Measurements from ENCODE around the gene INAFM2.

The INAFM2 gene

GRCh38 chr15:40287505-40287904 lies 36.0 kb upstream of the INAFM2 start:
- no peak for DNase-seq (ENCODE audit: low read depth in 2 of 2, low spot score in 1 of 2)

- no peak for DNase-seq (ENCODE audit: low read depth in 2 of 2, low spot score in 1 of 2)
Observed at GRCh38 chr15:40287968-40288367, 35.5 kb upstream of the INAFM2 start.

GRCh38 chr15:40289140-40289775 lies 34.2 kb upstream of the INAFM2 start:
- DNase-seq (ENCODE audit: low read depth in 2 of 2, low spot score in 1 of 2), result no peak

- DNase-seq (ENCODE audit: low read depth in 2 of 2, low spot score in 1 of 2), result no peak
Observed at GRCh38 chr15:40290545-40290917, 33.0 kb upstream of the INAFM2 start.

- no peak for DNase-seq (ENCODE audit: low read depth in 2 of 2, low spot score in 1 of 2)
Observed at GRCh38 chr15:40290918-40291574, 32.4 kb upstream of the INAFM2 start.

- DNase-seq (ENCODE audit: low read depth in 2 of 2, low spot score in 1 of 2), result no peak
Observed at GRCh38 chr15:40292246-40292645, 31.2 kb upstream of the INAFM2 start.

- no peak for DNase-seq (ENCODE audit: low read depth in 2 of 2, low spot score in 1 of 2)
Observed at GRCh38 chr15:40293006-40293405, 30.5 kb upstream of the INAFM2 start.

GRCh38 chr15:40293905-40294895 lies 29.3 kb upstream of the INAFM2 start:
- no peak for DNase-seq (ENCODE audit: low read depth in 2 of 2, low spot score in 1 of 2)

GRCh38 chr15:40295297-40295696 lies 28.2 kb upstream of the INAFM2 start:
- no peak for DNase-seq (ENCODE audit: low read depth in 2 of 2, low spot score in 1 of 2)

- no peak for DNase-seq (ENCODE audit: low read depth in 2 of 2, low spot score in 1 of 2)
Observed at GRCh38 chr15:40295877-40296560, 27.5 kb upstream of the INAFM2 start.

GRCh38 chr15:40296561-40297230 lies 26.8 kb upstream of the INAFM2 start:
- DNase-seq (ENCODE audit: low read depth in 2 of 2, low spot score in 1 of 2), result no peak

GRCh38 chr15:40297356-40297755 lies 26.1 kb upstream of the INAFM2 start:
- no peak for DNase-seq (ENCODE audit: low read depth in 2 of 2, low spot score in 1 of 2)

- no peak for DNase-seq (ENCODE audit: low read depth in 2 of 2, low spot score in 1 of 2)
Observed at GRCh38 chr15:40298216-40298935, 25.1 kb upstream of the INAFM2 start.

GRCh38 chr15:40300367-40300766 lies 23.1 kb upstream of the INAFM2 start:
- no peak for DNase-seq (ENCODE audit: low read depth in 2 of 2, low spot score in 1 of 2)

- DNase-seq (ENCODE audit: low read depth in 2 of 2, low spot score in 1 of 2), result no peak
Observed at GRCh38 chr15:40300771-40301170, 22.7 kb upstream of the INAFM2 start.

GRCh38 chr15:40301467-40302179 lies 21.9 kb upstream of the INAFM2 start:
- DNase-seq (ENCODE audit: low read depth in 2 of 2, low spot score in 1 of 2), result no peak

- no peak for DNase-seq (ENCODE audit: low read depth in 2 of 2, low spot score in 1 of 2)
Observed at GRCh38 chr15:40302288-40302886, 21.1 kb upstream of the INAFM2 start.

- no peak for DNase-seq (ENCODE audit: low read depth in 2 of 2, low spot score in 1 of 2)
Observed at GRCh38 chr15:40302981-40303380, 20.5 kb upstream of the INAFM2 start.

GRCh38 chr15:40303576-40303975 lies 19.9 kb upstream of the INAFM2 start:
- DNase-seq (ENCODE audit: low read depth in 2 of 2, low spot score in 1 of 2), result no peak
